Lung (tissue), 12 donors: ENCODE results near the gene NAA35. TPM values are rescaled to one million over a fixed set of nuclear protein-coding genes. Genes with fewer than 3 reads are reported as not detected.

Experiments used
- ATAC-seq: fragments of 200-7000 bp; cut with Tn5 transposase; one replicate; pipeline ENCODE4 v1.9.1; 2020; ENCODE audit warnings: moderate number of reproducible peaks; ENCODE audit not compliant: insufficient read depth, low FRiP score
- DNase-seq, 3 donors: peaks; one replicate each; pipeline ENCODE4 v3.0.0-alpha.2; 2013 to 2017
- H3K27ac ChIP-seq, 2 donors: one replicate each; pipeline ENCODE4 v1.5.1; 2013; ENCODE audit warnings: mild to moderate bottlenecking in 2 of 2, moderate library complexity in 2 of 2, control low read depth in 1 of 2, inconsistent platforms in 1 of 2, low read depth in 1 of 2, low read length in 1 of 2
- H3K27me3 ChIP-seq, 3 donors: one replicate each; pipeline ENCODE4 v1.5.1; 2013; ENCODE audit warnings: low read length in 2 of 3; ENCODE audit not compliant: control insufficient read depth in 3 of 3, insufficient read depth in 3 of 3
- H3K36me3 ChIP-seq, 4 donors: one replicate each; pipeline ENCODE4 v1.5.1; 2013; ENCODE audit warnings: low read length in 4 of 4, mild to moderate bottlenecking in 1 of 4, moderate library complexity in 1 of 4; ENCODE audit not compliant: control insufficient read depth in 4 of 4, insufficient read depth in 4 of 4
- H3K4me1 ChIP-seq, 5 donors: one replicate each; pipeline ENCODE4 v1.5.1; 2013; ENCODE audit warnings: low read length in 5 of 5, mild to moderate bottlenecking in 2 of 5, moderate library complexity in 1 of 5; ENCODE audit not compliant: control insufficient read depth in 5 of 5, insufficient read depth in 5 of 5
- H3K4me3 ChIP-seq: one replicate; pipeline ENCODE4 v1.5.1; 2013; ENCODE audit warnings: mild to moderate bottlenecking, control low read depth, moderate library complexity
- H3K9ac ChIP-seq, 2 donors: one replicate each; pipeline ENCODE4 v1.5.1; 2013; ENCODE audit warnings: low read length in 2 of 2, control low read depth in 1 of 2; ENCODE audit not compliant: insufficient read depth in 1 of 2
- H3K9me3 ChIP-seq, 4 donors: one replicate each; pipeline ENCODE4 v1.5.1; 2013; ENCODE audit warnings: low read length in 3 of 4, mild to moderate bottlenecking in 1 of 4, moderate library complexity in 1 of 4; ENCODE audit not compliant: control insufficient read depth in 4 of 4, insufficient read depth in 3 of 4
- CTCF ChIP-seq: IDR thresholded peaks from 2 replicates; pipeline ENCODE4 v1.5.1; 2012; ENCODE audit warnings: mild to moderate bottlenecking; ENCODE audit errors: control extremely low read depth, extremely low read depth
- WGBS, 2 donors: extraction: QIAGEN DNeasy Blood & Tissue Kit; methylation state at CpG; one replicate each; pipeline ENCODE4 v1.1.7; 2013; 5-methylcytosine and 5-hydroxymethylcytosine counted together
- polyA plus RNA-seq, 2 donors: library from polyadenylated mRNA; stranded (reverse); fragments of 200-250 nt; gene quantifications; one replicate each; pipeline ENCODE4 v1.2.1, GENCODE V29; 2013
- total RNA-seq, 2 donors: library from RNA; depleted of rRNA in 1 of 2; stranded (reverse); fragments of >200 nt in 1 of 2; gene quantifications; one replicate each; pipeline ENCODE4 v1.2.1, GENCODE V29; 2014 to 2021
- donor health status: control.
- donor health status: control.
- donor health status: Bipolar disorder and iron deficiency.
- donor health status: healthy.
- donor health status: DM: yes; HTN: yes; CAD: no.

Gene NAA35
- total and polyA plus RNA-seq, 4 donors, result 6.8 to 33.9 (median 16.2) TPM

GRCh38 chr9:85995599-85995998, 54.7 kb downstream of the NAA35 start:
- ATAC-seq (no peak), DNase-seq (no peak)
- Histone ChIP-seq H3K4me1 (no peaks in the 10 kb centered on the region), H3K36me3 (peaks cover 0 to 18% (median 12%) of the 10 kb centered on the region in 4 donors), H3K27ac (no peak overlapping the region), H3K9ac (no peak overlapping the region), H3K4me3 (no peak overlapping the region), H3K27me3 (no peaks in the 10 kb centered on the region), H3K9me3 (peaks cover 0 to under 1% (median 0%) of the 10 kb centered on the region in 4 donors)
- WGBS, 2 donors, result 95 to 98% methylated on average over 1 of the region's 1 CpG
- no peak for TF ChIP-seq CTCF

GRCh38 chr9:86005253-86005775, 64.4 kb downstream of the NAA35 start:
- no peak for DNase-seq
- H3K4me1 ChIP-seq, result no peaks in the 10 kb centered on the region
- no peak overlapping the region for H3K4me3 ChIP-seq
- ATAC-seq, result no peak
- 100% methylated on average over 1 of the region's 1 CpG for WGBS, 2 donors
- H3K9me3 ChIP-seq, result peaks cover 0 to 4% (median under 1%) of the 10 kb centered on the region in 4 donors
- no peaks in the 10 kb centered on the region for H3K27me3 ChIP-seq
- no peak overlapping the region for H3K27ac ChIP-seq
- no peak overlapping the region for H3K9ac ChIP-seq
- no peak for TF ChIP-seq CTCF
- peaks cover 6 to 27% (median 19%) of the 10 kb centered on the region in 4 donors for H3K36me3 ChIP-seq

- no peak for ATAC-seq
- WGBS, 2 donors, result 78 to 82% methylated on average over 2 of the region's 2 CpGs
These were observed 68.2 kb downstream of the NAA35 start for GRCh38 chr9:86009133-86009532.

More at GRCh38 chr9:86009133-86009532, 68.2 kb downstream of the NAA35 start:
- H3K9me3 ChIP-seq, result peaks cover 0 to 4% (median under 1%) of the 10 kb centered on the region in 4 donors
- no peak overlapping the region for H3K4me3 ChIP-seq
- DNase-seq, result no peak
- H3K4me1 ChIP-seq, result no peaks in the 10 kb centered on the region
- H3K36me3 ChIP-seq, result peaks cover 9 to 22% (median 18%) of the 10 kb centered on the region in 4 donors
- TF ChIP-seq CTCF, result no peak
- no peaks in the 10 kb centered on the region for H3K27me3 ChIP-seq
- H3K9ac ChIP-seq, result no peak overlapping the region
- H3K27ac ChIP-seq, result no peak overlapping the region
